Umbilical cord (tissue), 2 donors: Measurements from ENCODE around the gene ARAP3. TPM values are rescaled to one million over a fixed set of nuclear protein-coding genes. Genes with fewer than 3 reads are reported as not detected.
A peak's percentile ranks its signal among the peaks of the same experiment; 100 is the strongest.

ENCODE experiments used
- DNase-seq: peaks from one replicate; pipeline ENCODE4 v3.0.0-alpha.2; 2015; ENCODE audit warnings: low spot score
- total RNA-seq: library from RNA; depleted of rRNA; stranded (reverse); fragments of >200 nt; gene quantifications from one replicate; pipeline ENCODE4 v1.2.3, GENCODE V29; 2014; ENCODE audit warnings: low replicate concordance; ENCODE audit not compliant: insufficient read depth

ARAP3 gene
- total RNA-seq, 1 donor from 2014 or later = 5.3 TPM

DNA sequence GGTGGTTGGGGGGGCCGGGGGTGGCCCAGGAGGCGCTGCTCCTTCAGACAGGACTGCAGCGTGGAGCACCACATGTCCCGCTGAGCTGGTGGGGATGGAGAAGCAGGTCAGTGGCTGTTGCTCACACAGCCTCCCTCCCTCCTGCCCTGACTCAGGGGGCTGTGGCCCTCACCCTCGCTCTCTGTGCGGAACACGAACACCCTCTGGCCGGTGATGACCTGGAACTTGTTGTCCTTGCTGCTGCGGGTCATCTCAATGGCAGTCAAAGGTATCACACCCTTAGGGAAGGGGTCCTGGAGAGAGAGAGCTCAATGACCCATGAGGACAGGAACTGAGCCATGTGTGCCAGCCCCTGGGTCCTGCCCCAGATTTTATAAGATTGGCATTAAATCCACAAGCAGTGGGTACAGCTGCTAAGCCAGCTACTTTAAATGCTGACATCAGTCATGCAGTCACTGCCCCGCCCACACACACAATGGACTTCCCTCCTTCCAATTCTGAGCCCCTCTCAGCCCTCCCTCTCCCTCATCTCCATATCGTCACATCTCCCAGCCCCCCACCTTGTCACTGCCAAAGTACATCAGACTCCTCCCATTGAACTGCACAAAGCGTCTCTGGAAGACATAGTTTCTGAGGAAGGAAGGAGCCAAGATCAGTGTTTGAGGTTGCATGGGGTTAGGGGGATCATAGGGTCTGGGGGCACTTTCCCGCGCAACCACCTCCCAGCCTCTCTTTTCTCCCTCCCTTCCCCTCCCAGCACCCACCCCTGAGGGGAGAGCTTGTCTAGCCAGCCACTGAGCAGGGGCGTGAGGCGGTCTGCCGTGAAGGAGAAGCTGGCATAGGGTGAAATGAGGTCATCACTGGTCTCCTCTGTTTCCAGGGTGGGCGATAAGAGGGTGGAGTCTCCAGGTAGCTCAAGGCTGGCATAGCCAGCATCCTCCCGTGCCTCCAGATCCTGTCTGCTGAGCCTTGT, 8.9 kb downstream of the ARAP3 start:
- no peak for DNase-seq

DNA sequence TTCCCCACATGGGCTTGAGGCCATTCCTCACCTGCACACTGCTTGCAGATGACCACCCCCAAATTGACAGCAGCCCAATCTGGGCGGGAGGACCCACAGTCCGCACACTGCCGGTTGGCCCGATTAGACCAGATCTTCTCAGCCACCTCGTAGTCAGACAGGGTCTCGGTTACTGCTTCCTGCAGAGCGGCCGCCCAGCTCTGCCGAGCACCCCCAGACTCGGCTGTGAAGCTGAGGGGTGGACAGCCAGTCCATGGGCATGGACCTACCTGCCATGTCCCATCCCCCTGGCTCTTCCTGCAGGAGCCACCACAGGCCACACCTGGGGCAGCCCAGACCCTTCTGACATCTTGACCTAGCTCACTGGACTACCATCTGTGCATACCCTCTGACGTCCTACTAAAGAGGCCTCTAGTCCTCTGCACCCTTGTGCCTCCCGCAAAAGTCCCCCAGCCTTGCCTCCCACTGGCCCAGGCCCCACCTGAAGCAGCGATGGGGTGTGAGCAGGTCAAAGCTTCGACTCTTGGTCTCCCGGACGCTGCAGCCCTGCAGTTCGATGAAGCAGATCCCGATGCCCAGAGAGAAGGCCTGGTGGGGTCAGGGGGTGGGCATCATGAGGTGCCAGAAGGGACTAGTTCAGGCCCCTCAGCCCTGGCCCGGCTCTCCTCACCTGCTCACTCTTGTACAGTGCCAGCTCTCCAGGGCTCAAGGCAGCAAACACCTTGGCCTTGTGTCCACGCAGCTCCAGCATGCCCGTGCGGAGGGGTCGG, 9.8 kb downstream of the ARAP3 start:
- DNase-seq = no peak

DNA sequence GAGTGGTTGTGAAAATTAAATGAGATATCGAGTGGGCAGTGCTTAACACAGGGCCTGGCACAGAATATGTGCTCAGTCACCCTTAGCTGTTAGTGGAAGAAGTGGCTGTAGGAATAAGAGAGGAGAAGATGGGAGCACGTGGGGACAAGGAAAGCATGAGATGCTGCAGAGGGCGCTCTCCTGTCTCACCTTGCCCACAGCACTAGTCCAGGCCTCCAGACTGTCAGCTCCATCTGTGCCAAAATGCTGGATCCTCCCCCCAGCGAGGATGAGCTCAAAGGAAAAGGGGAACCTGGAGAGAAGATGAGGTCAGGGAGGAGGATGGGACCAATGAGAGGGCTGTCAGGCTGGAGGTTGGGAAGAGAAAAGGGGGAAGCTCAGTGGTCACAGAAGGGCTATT, 12.5 kb downstream of the ARAP3 start:
- DNase-seq = no peak

DNA sequence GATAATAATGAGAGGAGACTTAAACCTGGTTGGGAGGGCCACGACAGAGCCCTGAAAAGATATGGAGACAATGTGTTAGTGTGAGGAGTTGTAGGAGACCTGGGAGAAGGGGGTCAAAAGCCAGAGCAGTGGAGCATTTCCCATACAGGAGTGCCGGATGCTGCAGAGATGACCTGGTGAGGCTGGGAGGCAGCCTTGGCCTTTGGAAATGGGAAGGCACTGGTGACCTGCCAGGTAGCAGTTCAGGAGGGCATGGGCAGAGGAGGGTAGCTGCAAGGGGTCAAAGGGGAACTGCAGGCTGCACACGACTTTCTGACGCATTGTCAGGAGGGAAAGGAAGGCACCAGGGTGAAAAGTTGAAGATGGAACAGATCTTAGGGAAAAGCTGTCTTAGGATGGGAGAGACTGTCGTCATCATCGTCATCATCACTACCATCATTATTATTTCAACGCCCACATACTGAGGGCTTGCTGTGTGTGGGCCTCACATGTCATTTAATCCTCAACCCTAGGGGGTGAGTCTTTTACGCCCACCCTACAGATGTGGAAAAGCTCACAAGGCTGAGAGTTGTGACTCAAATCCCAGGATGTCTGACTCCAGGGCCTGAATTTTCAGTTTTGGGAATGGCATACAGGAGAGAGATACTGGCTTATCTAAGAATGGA, 13.3 kb downstream of the ARAP3 start:
- no peak for DNase-seq

DNA sequence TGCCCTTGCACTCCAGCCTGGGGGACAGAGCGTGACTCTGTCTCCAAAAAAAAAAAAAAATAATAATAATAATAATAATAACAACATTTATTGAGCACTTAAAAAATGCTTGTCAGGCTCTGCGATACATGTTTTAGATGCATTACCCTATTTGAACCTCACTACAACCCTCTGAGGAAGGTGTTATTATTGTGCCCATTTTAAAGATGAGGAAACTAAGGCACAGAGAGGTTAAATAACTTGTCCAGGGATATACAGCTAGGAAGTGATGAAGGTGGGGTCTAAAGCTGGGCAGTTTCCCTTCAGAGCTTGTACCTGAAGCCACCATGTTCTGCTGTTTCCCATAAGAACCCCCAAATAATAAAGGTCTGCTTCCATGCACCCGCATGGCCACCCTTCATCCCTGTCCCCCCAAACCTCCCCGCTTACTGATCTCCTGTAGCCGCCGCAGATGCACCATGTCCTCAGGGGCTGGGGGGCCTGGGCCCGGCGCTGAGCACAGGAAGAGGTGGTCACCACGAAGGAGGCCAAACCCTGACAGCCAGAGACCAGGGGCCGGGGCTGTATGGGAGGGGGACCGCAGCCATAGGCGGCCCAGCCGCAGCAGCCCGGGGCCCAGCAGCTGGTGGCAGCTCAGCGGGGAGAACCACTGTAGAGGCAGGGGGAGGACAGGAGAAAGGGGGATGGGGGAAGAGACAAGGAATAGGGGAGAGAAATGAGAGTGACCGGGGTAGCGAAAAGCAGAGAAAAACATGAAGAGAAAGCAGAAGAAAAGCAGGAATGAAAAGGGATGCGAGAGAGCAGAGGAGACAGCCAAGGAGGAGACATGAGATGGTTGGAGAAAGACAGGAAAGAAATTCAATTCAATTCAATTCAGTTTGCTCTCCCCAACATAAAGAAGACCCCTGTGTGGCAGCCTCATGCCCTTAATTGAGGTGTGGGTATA, 15.8 kb downstream of the ARAP3 start:
- no peak for DNase-seq

DNA sequence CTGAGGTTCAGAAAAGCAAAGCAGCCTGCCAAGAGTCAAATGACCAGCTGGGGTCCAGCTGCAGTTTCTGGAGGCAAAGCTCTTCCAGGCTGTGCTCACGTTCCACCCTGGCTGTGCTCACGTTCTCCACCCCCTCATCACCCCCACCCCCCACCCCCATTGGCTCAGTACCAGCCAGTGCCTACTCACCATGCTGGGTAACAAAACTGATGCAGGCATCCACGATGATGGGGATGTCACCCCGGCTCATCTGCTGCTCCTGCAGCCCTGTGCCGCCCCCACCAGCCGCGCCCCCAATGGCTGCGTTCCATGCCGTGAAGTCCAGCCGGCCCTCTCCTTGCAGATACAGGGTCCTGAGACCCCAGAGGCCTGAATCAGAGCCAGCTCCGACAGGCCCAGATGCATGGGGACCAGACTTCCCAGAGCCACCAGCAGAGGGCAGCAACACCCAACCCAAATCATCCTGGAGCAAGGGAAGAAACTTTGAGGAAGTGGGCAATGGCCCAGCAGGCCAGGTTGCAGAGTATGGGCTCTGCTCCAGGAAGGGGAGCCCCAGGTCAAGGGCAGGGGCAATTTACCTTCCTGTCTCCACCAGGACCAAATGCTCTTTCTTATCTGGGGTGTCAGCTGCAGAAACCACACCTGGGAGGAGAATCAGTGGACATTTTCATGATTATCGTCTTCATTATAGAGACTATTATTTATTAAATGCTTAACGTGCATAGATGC, 17.1 kb downstream of the ARAP3 start:
- peak; percentile 70 for DNase-seq

DNA sequence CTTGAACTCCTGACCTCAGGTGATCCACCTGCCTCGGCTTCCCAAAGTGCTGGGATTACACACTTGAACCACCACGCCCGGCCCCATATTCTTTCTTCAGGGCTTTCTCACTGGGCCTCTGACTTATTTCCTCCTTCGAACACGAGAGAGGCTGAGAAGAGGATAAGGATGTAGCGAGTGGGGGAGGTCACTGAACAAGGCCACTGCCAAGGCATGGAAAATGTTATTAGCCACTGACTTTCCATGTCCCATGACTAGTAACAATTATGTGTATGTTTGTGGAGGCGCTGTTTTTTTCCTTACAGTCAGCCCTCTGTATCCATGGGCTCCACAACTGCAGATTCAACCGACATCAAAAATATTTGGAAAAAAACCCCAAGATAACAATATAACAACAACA, 18.5 kb downstream of the ARAP3 start:
- no peak for DNase-seq

DNA sequence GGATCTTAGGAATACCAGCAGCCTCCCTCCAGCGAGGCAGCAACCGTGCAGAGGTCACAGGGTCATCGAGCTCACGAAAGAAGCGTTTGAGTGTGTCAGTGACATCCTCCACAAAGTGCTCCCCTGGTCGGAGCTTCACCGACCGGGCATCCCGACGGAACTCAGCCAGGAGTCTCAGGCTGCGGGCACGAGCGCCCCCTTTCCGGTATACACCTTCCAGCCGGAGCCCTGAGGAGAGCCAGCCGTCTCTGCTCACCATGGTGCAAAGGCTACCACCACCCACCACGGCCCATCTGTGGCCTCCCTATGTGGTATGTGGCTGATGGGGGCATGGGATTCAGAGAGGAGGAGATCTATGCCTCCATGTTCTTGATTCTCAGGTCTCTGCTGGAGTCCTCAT, 20.0 kb downstream of the ARAP3 start:
- no peak for DNase-seq

DNA sequence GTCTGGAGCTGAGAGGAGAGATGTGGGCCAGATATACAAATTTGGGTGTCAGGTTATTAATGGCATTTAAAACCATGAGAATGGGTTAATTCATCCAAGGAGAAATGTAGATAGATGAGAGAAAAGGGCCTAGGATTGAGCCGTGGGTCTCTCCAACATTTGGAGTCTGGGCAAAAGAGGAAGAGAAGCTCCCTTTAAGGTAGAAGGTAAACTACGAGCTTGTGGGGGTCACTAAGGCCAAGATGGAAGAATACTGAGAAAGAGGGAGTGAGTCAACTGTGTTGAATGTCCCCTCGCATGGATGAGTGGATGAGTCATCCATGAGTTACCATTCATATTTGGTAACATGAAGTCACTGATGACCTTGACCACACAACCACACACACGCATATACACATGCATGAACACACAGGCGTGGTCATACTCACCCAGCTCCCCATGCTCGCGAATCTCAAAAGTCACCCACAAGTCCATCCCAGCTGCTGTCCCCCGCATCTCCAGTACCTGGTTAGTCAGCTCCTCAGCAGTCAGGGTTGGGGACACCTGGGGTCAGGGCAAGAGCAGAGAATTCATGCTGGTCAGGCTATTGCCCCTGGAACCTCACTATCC, 24.0 kb downstream of the ARAP3 start:
- no peak for DNase-seq

DNA sequence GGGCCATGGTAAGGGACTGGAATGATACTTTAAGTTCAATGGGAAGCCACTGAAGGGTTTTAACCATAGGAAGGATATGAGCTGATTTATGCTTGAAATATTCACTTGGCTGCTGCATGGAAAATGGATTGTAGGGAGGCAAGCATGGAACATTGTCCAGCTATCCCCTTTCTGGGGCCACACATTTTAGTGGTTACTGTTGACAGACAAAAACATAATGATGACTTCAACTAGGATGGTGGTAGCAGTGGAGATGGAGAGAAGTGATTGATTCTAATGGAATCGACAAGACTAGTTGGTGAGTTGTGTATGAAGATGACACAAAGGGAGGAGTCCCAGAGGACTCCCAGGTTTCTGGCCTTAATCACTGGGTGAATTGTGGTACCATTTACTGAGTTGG, 24.6 kb downstream of the ARAP3 start:
- DNase-seq = no peak

DNA sequence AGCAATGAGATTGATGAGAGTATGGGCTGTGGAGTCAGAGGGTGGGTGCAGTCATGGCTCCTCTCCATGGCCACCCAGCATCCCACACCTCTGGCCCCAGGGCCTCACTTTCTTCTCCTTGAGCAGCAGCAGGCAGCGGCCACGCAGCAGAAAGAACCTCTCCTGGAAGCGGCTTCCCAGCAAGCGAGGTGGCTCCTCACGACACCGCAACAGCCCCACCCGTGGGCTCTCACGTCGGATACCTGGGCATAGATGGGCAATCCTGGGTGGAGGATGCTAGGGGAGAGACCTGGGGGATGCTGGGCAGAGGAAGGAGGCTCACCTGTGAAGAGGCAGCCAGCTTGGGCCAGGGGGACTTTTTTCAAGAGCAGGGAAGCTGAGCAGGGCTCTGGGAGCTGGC, 25.6 kb downstream of the ARAP3 start:
- DNase-seq = no peak

DNA sequence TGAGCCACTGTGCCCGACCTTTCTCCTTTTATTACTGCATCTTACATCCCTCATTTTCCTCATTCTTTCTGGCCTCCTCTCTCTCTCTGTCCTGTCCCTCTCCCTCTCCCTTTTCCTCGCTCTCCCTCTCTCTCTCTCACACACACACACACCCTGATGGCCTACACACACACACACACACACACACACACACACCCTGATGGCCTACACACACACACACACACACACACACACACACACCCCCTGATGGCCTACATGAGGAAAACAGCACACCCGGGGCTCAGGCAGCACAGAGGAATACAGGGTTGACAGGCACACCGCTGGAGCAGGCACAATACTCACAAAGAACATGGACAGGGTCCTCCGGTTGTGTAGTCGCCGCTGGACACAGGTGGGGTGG, 27.0 kb downstream of the ARAP3 start:
- DNase-seq = no peak

DNA sequence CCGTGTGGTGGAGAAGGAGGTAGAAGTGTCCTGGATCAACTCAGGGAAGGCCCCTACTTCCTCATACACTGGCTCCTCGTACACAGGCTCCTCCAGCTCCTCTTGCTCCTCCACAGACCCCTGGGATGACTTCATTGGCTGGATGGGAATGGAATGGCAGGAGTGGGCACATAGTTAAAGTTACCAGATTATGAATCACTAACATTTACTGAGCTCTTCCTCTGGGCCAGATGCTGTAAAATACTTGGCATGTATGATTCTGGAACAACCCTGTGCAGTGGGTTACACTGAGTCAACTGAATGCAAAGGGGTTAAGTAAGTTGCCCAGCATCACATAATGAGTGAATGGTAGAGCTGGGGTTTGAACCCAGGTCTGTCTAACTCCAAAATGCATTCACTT, 27.7 kb downstream of the ARAP3 start:
- no peak for DNase-seq

DNA sequence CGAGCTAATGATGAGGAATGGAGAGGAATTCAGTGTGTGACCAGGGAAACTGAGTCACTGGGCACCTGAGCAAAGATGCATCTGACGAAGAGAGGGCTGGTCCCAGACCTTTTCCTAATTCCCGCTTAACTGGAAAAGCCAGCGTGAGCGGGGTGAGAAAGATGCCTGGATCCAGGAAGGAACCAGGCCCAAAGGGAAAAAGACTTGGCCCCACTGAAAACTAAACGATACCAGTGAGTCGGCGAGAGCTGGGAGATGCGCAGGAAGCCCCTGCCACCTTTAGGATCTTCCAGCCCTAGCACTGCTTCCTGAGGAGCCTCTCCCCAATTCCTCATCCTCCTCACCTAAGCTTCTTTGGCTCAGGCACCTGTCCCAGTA, 30.3 kb downstream of the ARAP3 start:
- DNase-seq = no peak

DNA sequence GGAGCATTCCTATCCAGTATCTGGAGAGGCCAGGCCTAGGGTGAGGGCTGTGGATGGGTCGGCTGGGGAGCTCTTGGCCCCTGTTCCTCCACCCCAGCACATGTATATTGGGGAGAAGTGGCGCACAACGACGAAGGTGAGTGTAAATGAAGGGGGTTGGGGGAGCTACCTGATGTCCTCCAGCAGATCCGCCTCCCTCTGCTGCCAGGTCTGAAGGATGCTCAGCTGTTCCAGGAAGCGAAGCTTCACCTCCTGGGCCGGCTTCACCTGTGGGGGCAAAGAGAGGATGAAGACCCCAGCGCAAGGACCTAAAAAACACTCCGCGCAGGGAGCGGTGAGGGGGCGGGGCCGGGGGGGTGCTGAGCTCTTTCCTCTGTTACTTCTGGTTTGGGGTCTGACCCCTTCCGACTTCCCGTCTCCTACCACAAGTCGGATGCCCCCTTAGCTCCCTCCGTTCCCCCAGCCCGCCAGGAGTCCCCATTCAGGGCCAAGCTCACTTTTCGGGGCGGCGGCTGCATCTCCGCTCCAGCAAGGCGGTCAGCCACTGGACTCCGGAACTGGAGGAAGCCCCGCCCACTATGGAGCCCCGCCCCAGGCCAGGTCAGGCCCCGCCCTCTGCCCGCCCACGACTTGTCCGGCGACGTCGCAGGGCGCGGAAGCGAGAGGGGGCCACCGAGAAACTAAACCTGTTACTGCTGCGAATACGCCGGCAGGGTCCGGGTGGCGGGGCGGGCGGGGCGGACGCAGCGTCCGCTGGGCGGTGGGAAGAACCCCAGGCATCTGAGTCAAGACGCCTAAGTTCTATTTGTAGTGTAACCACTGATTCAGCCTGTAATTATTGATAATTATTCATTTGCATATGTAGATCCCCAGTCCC, 30.9 kb downstream of the ARAP3 start, which contains the start of gene FCHSD1:
FCHSD1 (minus strand) TSS at position 568 of the 877 bp plus-strand sequence; CDS start at position 518, 50 bp downstream.
- peak; percentile 76 for DNase-seq

DNA sequence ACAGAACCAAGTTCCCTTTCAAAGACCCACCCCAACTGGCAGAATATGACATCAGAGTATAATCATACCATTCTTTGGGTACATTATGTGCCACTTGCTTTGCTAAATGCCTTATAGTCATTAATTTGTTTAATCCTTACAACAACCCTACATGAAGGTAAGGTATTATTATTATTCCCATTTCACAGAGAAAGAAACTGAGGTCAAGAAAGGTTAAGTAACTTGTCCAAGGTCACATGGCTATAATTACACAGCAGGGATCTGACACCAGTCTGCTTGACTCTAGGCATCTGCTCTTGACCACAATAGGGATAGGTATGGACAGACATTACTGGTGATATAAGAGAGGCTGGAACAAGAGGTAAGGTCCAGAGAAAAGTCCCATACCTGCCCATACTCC, 32.1 kb downstream of the ARAP3 start:
- DNase-seq = no peak

DNA sequence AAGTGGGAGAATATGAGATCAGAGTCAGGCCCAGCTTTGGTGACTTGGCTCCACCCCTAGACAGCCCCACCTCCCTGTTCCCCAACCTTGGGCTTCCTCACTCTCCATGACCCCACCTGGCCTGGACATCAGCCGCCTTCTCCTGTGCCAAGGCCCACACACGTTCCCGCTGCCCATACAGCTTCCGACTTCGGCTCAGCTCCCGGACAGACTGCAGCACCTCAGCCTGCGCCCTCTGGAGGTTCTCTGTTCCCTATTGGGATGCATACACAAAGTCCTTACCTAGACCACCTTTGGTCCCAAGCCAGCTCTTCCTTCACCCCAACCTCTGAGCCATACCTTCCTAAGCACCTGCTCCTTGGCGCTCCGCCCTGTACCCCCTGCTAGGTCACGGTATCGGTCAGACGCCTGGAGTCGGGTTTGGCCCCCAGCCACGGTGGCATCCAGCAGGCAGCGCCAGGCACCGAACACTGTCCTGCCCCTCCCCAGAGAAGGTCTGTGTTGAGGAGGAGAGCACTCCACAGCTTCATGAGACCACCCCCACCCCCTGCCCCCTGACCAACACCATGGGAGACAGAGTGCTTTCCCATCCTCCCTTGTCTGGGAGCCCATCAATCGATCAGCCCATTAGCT, 32.9 kb downstream of the ARAP3 start:
- DNase-seq = no peak

DNA sequence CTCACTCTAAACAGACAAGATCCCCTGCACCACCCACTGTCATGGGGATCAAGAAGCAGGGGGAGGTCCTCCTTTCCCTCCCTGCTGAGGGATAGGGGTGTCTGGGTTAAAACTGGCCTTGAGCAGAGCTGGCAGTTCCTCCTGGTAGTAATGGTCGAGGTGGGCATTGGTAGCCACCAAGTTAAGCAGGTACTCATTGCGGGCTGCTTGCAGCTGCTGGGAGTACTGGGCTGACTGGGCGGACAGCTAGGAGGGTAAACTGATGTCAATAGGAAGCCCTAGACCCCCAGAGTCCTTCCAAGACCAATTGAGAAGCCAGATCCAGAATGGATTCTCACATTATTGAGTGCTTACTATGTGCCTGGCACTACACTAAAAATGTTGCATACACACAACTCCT, 34.2 kb downstream of the ARAP3 start:
- no peak for DNase-seq
